GM19452 (cell line): Measurements from ENCODE around the gene ADAMTSL5.
"Not testable (repeated sequence)": the region's sequence is repeated elsewhere in the genome, so short reads cannot be mapped to it uniquely, and the experiment has no call there.

Source experiments
- ATAC-seq: cut with Tn5 transposase; IDR thresholded peaks from one replicate; pipeline ENCODE4 v1.9.1; 2021; ENCODE audit not compliant: unreplicated experiment

The ADAMTSL5 gene, protein sequence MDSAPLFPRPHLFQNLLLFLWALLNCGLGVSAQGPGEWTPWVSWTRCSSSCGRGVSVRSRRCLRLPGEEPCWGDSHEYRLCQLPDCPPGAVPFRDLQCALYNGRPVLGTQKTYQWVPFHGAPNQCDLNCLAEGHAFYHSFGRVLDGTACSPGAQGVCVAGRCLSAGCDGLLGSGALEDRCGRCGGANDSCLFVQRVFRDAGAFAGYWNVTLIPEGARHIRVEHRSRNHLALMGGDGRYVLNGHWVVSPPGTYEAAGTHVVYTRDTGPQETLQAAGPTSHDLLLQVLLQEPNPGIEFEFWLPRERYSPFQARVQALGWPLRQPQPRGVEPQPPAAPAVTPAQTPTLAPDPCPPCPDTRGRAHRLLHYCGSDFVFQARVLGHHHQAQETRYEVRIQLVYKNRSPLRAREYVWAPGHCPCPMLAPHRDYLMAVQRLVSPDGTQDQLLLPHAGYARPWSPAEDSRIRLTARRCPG

DNA sequence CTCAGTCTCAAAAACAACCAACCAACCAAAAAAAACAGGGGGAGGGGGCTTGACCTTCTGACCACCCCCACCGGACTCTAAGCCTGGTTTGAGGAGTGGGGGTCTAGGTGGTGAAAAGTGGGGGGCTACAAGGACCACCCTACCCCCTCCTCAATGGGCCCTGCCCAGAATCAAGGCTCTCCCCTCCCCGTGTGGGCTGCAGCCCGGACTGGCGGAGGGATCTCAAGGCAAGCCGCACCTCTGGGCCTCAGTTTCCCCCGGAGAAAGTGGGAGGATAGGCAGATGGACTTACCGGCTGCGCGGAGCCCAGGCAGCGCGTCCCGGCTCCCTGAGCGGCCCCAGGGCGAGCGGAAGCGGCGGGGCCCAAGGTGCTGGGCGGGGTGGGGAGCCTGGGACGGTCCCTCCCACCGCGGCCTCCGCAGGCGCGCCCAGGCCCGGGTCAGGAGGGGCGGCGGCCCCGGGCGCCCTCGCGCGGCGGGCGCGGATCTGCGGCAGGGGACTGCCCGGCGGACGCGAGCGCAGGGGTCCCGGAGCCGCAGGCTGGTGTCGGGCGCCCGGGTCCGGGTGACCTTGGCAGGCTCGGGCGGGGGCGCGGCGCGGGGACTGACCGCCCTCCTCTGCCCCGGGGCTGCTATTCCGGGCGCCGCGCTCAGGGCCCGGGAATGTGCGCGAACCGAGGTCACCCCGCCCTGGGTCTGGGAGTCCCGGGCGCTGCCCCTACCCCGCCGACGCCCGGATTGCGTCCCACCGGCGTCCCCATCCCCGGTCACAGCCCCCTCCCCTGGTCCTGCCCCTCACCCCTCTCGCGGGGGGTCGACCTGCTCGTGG lies at the start of gene ADAMTSL5:
ADAMTSL5 (minus strand) TSS at position 349 of the 828 bp plus-strand sequence. CDS start 2,076 bp downstream, outside the sequence.
- no peak for ATAC-seq

DNA sequence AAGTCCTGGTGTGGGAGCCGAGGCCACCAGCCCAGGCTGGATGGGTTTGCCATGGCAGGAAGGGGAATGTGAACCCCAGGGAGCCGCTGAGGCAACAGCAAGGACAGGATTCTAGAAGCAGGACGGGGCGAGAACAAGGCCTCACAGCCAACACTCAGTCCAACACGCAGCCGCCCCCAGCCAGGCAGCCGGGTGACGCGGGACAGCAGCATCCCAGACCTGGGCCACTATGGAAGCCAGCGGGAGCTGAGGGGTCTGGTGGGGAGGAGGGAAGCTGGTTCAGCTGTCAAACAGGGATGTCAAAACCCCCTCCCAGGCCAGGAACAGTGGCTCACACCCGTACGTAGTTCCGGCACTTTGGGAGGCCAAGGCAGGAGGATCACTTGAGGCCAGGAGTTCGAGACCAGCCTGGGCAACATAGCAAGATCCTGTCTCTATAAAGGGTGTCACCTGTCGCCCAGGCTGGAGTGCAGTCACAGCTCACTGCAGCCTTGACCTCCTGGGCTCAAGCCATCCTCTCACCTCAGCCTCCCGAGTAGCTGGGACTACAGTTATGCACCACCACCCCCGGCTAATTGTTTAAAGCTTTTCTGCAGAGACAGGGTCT lies 48.5 kb upstream of the ADAMTSL5 start:
- ATAC-seq, result no peak

DNA sequence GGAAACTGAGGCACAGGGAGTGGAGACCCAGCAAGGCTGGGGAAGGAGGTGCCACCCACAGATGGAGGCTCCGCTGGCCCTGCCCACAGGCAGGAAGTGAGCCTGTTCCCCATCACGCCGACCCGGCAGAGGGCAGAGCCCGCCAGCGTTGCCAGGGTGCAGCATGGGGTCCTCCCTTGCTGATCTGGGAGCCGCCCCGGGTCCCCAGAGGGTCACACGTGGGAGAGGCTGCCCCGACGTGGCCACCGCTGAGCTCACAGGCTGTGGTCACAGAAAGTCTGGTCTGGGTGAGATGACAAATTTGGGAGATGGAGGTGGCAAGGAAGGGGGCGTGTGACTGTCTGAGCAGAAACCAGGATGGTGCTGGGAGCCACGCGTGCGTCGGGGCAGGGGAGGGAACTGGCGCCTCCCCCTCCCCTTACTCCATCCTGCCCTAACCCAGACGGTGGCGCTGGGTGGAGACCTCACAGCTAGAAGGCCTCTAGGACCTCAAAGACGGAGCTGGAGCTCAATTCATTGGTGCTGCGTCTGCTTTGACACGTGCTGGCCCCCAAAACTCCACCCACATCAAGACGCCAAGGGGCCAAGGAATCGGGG lies 47.6 kb upstream of the ADAMTSL5 start:
- no peak for ATAC-seq

DNA sequence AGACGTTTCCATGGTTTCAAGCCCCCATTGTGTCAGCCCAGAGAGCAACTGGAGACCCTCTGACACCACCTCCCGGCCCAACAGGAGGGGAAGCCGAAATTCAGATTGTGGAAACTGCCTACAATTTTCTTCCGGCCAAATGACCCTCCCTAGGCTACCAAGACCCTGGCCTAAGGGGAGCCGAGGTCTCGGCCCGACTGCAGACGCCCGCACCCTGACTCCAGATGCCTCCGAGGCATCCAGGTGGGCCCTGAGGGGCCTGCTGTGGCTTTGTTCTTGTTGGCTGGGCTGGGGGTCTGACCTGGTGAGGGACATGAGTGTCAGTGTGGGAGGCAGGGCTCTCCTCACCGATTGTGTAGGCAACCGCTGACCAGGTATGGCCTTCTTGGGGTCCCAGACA lies 45.7 kb upstream of the ADAMTSL5 start:
- no peak for ATAC-seq

DNA sequence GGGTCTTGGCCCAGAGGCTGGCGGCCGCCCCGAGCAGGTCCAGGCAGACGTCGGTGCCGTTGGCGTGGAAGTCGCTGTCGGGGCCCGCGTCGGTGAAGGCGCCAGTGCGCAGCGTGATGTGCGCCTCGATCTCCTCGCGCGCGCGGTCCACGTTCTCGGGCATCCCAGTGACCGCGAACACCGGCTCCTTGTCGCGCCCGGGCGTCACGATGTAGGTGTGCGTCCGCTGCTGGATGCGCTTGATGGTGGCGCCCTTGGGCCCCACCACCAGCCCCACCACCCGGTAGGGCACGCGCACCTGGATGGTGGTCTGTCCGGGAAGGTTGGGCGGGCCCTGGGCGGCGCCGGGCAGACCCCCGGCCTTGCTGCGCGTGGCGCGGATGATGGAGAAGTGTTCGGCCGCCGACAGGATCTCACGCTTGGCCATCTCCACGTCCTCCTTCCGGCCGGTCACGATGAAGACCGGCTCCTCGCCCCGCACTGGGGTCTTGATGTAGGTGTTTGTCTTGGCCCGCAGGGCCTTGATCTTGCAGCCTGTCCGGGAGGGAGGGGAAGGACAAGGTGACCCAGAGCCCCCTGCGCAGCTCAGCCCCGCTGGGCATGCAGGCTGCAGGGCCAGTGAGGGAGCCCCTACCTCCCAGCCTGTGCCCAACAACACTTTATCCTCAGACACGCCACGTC lies 43.7 kb upstream of the ADAMTSL5 start:
- no peak for ATAC-seq

DNA sequence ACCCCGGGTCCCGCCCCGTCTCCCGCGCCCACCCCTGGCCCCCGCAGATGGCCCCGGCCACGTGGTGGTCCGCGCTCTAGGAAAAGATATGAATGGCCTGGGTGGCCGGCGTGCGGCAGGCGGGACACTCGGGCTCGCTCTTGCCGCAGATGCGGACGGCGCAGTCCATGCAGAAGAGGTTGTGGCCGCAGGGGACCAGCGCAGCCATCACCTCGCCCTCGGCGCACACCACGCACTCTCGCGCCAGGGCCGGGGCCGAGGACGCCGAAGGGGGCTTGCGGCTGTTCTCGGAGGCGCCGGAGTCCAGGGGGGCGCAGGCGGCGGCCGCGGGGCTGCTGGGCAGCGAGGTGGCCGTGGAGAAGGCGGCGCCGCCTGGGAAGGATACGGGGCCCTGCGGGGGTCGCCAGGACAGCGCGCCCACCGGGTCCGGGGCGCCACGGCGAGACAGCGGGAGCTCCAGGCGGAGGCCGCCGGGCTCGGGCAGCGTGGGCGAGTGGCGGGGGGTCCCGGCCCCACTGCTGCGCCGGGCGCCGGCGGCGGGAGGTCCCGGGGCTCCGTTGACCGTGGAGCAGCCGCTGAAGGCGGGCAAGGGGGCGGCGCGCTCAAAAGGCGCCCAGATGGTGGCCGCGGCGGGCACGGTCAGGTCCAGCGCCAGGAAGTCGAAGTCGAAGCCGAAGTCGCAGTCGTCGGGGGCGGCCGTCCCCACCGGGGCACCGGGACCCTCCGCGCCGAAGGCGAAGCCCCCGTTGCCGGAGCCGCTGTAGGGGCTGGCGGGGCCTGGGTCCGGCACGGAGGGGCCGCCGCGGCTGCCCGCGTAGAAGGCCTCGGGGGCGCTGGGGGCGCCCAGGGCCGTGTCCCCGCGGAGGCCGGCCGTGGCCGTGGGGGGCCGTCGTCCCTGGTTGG lies 42.9 kb upstream of the ADAMTSL5 start:
- ATAC-seq, result no peak

DNA sequence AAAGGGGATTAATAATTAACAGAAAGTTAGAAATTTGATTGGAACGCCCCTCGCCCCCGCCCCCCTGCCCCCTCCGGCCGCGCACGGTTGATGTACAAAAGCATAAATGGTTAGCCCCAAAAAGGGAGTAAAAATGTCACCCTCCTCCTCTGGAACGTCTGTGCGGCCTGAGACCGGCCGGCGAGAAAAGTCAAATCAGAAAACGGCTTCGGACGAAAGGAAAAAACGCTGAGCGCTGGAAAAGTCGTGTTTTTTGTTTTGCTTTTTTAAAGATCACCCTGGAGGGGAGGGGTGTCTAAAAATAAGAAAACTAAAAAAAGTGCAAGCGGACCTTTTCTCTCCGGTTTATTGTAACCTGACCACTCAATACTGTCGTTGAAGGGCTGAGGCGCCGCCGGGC lies 42.1 kb upstream of the ADAMTSL5 start:
- ATAC-seq, result no peak

DNA sequence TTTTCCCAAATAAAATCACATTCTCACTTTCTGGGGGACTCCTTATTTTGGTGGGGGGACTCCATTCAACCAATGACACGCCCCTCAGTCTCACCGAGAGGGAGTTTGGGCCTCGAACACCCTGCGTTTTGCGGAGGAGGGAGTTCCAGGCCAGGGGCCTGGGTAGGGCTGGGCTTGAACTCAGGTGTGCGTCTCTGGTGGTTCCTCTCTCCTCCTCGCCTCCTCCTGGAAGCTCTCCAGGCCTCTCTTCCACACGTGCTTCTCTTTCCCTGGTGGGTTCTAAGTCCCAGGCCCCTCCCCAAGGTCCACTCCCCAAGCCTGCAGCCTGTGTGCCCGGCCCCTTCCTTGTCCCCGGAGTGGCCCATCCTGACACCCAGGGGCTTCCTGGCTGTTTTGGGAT lies 40.6 kb upstream of the ADAMTSL5 start:
- no peak for ATAC-seq

DNA sequence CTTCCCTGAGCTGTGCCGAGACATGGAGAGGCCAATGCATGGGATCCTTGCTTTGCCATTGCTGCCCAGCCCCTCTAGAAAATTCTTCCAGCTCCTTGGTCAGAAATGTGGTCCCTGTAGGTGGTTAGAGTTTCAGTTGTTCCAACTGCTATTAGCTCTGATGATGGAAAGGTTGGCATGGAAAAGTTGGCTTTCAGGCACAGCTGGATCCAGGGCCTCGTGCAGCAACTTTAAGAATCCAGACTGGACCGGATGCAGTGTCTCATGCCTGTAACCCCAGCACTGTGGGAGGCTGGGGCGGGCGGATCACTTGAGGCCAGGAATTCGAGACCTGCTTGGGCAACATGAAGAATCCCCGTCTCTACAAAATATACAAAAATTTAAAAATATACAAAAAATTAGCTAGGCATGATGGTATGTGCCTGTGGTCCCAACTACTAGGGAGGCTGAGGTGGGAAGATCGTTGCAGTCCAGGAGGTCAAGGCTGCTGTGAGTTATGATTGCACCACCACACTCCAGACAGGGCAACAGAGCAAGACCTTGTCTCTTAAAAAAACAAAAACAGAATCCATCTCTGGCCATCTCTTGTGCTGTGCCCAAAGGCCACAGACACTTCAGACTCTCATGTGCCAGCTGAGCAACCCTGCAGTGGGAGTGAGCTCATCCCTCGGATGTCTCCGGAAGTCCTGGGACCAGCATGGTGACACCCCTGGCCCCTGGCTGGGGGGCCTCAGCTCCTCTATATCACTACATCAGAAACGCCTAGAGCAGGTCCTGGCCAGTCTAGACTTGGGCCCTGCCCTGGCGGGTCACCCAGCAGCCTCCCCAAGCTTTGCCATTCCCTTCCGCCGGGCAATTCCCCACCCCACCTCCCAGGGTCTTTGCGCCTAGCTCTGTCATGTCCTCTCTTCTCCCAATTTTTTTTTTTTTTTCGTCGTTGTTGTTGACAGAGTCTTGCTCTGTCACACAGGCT lies 38.5 kb upstream of the ADAMTSL5 start:
- ATAC-seq, result no peak

DNA sequence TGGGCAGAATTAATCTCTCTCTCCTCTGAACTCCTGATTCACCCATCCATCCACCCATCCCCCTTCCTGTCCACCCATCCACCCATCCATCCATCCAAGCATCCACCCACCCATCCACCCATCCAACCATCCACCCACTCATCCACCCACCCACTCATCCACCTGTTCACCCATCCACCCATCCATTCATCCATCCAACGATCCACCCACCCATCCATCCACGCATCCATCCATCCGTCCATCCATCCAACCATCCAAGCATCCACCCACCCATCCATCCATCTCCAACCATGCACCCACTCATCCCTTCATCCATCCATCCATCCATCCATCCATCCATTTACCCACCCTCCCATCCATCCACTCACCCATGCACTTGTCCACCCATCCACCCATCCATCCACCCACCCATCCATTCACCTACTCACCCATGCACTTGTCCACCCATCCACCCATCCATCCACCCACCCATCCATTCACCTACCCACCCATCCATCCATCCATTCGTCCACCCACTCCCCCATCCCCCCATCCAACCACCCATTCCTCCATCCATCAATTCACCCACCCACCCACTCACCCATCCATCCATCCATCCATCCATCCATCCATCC lies 36.6 kb upstream of the ADAMTSL5 start:
- ATAC-seq, result no peak

DNA sequence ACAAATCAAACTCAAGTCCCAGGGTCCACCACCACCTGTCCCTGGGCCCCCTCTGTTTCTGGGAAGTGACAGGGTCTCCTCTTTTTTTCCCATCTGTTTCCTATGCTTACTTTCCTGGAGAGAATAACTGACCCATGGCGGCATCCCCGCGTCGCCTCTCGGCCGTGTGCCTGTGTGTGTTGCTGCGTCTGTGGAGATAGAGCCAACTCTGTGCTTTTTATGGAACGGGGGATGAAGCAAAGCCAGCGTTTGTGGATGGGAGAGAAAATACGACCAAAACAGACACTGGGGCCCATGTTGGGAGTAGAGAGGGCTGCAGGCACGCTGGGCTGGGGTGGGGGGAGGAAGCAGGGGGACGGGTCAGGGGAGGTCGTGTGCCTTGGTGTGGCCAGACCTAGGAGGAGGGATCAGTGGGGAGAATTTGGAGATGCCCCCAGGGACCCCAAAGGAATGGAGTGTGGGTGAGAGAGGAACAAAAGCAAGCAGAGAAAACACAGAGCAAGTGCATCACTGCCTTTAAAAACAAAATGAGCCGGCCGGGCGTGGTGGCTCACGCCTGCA lies 27.6 kb upstream of the ADAMTSL5 start:
- ATAC-seq, result no peak

DNA sequence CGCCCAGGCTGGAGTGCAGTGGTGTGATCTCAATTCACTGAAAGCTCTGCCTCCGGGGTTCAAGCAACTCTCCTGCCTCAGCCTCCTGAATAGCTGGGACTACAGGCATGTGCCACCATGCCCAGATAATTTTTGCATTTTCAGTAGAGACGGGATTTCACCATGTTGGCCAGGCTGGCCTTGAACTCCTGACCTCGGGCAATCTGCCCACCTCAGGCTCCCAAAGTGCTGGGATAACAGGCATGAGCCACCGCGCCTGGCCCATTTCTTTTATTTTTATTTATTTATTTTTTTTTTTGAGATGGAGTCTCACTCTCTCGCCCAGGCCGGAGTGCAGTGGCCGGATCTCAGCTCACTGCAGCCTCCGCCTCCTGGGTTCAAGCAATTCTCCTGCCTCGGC lies 26.9 kb upstream of the ADAMTSL5 start:
- not testable (repeated sequence) for ATAC-seq

DNA sequence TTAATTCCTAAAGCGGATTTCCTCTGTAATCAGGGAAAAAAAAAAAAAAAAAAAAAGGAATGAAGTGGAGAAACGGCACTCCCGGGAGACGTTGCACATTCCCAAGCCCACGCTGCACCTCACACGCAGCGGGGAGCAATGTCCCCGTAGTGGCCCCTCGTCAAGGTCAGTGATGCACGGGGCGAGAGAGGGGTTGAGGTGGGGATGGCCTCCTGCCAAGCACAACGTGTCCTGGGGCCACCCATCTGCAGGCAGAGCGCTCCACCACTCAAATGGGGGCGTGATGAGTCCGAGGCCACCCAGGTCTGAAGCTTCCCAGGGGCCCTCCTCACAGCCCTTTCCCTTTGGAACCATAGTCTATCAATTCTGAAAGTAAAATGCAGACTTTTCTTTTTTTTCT lies 26.2 kb upstream of the ADAMTSL5 start:
- no peak for ATAC-seq

DNA sequence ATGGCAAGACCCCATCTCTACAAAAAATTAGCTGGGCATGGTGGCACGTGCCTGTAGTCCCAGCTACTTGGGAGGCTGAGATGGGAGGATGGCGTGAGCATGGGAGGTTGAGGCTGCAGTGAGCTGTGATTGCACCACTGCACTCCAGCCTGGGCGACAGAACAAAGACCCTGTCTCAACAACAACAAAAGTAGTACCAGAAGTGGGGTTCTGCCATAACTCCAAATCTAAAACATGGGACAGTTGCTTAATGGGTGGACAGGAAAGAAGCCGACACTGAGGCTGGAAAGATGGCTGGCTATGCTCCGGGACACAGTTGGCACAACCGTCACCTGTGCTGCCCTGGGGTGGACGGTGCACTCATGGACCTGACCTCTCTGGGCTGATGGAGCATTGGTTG lies 22.9 kb upstream of the ADAMTSL5 start:
- ATAC-seq, result not testable (repeated sequence)

DNA sequence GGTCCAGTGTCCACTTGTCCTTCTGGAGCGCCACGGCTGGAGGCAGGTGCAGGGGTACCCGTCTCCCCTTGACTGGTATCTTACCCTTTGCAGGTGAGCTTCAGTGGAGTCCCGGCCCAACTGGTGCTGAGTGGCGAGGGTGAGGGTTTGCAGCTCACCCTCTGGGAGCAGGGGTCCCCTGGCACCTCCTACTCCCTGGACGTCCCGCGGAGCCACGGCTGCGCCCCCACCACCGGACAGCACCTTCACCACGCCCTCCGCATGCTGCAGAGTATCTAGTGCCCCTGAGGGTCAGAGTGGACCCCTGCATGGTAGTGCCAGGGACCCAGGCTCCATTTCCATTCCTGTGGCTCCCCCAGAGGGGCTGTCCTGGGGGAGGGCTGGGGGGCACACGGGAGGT lies 22.2 kb upstream of the ADAMTSL5 start:
- no peak for ATAC-seq

DNA sequence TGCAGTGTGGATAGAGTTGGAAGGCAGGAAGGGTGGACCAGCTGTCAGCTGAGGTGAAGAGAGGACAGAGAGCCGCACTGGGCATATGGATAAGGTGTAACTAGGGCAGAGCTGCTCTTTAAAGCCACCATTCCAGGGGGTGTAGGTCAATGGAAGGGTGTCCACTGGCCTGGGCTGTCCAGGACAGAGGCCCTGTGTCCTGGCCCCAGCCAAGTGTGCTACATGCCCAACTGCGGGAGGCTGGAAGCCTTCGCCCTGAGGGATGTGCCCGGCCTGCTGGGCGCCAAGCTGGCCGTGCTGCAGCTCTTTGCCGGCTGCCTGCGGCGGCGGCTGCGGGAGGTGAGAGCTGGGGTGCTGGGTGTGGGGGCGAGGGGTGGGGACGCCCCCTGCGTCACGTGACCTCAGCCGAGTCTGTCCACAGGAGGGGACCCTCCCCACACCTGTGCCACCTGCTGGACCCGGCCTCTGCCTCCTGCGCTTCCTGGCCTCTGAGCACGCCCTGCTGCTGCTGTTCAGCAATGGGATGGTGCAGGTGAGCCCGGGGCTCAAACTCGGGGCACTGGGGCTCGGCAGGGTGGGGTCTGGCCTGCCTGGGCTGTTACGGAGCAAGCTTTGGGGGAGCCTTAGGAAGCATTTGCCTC lies 20.8 kb upstream of the ADAMTSL5 start:
- no peak for ATAC-seq

DNA sequence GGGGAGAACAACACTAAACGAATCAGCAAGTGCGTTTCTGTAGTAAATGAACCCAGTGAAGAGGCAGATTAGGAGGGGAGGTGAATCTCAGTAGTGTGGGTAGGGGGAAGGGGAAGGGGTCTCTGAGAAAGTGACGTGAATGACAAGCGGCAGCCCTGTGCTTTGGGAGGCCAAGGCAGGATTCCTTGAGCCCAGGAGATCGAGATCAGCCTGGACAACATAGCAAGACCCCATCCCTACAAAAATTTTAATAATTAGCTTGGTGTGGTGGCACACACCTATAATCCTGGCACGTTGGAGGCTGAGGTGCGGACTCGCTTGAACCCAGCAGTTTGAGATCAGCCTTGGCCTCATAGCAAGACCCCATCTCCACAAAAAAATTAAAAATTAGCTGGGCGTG lies 19.2 kb upstream of the ADAMTSL5 start:
- no peak for ATAC-seq
